GM23338 (cell line): ENCODE measurements around the gene ENTREP3.

Experiments
- EZH2 ChIP-seq: fragments of 200-600 bp; sonication (generic); IDR thresholded peaks from one replicate; pipeline ENCODE4 v1.8.0; 2017; ENCODE audit warnings: antibody characterized with exemption, mild to moderate bottlenecking, low read depth; ENCODE audit not compliant: unreplicated experiment
- JUNB ChIP-seq: IDR thresholded peaks from one replicate; pipeline ENCODE4 v1.6.1; 2016; ENCODE audit warnings: antibody characterized with exemption; ENCODE audit not compliant: unreplicated experiment
- POLR2AphosphoS5 ChIP-seq: IDR thresholded peaks from 2 replicates; pipeline ENCODE4 v1.6.1; 2016; ENCODE audit warnings: antibody characterized with exemption, low read depth
- ZNF462 ChIP-seq: fragments of 250-450 bp; sonication (Bioruptor Pico); IDR thresholded peaks from 2 replicates; pipeline ENCODE4 v1.5.0; 2020; ENCODE audit warnings: mild to moderate bottlenecking, moderate library complexity
- TF ChIP-seq, protein P1 (sequence below): IDR thresholded peaks from one replicate; pipeline ENCODE4 v1.6.1; 2018; ENCODE audit warnings: antibody characterized with exemption; ENCODE audit not compliant: unreplicated experiment
- TF ChIP-seq, protein P2 (sequence below), 2 experiments: fragments of 200-600 bp in 1 of 2; sonication (generic) in 1 of 2; conservative IDR thresholded peaks; 2 replicates each; pipeline versions ENCODE4 v1.5.1 to v1.6.1; 2016 to 2017; ENCODE audit warnings: antibody characterized with exemption in 2 of 2, low read depth in 2 of 2, mild to moderate bottlenecking in 2 of 2, moderate library complexity in 1 of 2

DNA sequence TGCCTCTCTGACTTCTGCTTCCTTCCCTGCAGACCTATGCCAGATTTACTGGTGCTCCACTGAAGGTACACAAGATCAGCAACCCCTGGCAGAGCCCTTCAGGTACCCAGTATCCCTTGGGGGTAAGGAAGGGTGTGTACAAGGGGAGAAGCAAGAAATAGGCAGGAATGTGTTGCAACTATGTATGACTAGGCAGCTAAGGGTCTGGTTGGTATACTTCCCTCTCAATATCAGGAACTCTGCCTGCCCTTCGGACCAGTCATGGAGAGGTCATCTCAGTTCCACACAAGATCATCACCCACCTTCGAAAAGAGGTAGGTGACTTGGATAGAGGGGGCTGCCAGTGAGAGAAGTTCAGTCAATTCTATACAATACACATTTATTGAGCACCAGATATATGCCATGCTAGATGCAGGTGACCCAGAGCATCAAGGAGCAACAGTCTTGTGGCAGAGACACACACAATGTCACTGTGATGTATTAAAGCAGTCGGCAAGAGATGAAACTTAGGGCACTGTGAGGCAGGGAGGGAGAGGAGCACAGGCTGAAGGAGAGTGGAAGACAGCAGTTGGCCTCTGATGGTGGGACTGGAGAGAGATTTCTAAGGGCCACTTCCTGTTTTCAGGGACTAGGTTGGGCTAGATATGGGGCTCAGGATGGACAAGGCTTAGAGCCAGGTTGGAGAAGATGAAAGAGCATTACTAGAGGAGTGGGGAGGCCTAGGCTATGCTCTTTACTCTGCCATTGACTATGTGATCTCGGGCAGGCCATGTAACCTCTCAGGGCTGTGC is 44.8 kb downstream of the ENTREP3 start:
- TF ChIP-seq, protein P1, sequence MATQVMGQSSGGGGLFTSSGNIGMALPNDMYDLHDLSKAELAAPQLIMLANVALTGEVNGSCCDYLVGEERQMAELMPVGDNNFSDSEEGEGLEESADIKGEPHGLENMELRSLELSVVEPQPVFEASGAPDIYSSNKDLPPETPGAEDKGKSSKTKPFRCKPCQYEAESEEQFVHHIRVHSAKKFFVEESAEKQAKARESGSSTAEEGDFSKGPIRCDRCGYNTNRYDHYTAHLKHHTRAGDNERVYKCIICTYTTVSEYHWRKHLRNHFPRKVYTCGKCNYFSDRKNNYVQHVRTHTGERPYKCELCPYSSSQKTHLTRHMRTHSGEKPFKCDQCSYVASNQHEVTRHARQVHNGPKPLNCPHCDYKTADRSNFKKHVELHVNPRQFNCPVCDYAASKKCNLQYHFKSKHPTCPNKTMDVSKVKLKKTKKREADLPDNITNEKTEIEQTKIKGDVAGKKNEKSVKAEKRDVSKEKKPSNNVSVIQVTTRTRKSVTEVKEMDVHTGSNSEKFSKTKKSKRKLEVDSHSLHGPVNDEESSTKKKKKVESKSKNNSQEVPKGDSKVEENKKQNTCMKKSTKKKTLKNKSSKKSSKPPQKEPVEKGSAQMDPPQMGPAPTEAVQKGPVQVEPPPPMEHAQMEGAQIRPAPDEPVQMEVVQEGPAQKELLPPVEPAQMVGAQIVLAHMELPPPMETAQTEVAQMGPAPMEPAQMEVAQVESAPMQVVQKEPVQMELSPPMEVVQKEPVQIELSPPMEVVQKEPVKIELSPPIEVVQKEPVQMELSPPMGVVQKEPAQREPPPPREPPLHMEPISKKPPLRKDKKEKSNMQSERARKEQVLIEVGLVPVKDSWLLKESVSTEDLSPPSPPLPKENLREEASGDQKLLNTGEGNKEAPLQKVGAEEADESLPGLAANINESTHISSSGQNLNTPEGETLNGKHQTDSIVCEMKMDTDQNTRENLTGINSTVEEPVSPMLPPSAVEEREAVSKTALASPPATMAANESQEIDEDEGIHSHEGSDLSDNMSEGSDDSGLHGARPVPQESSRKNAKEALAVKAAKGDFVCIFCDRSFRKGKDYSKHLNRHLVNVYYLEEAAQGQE: no peak
- TF ChIP-seq, protein P2, sequence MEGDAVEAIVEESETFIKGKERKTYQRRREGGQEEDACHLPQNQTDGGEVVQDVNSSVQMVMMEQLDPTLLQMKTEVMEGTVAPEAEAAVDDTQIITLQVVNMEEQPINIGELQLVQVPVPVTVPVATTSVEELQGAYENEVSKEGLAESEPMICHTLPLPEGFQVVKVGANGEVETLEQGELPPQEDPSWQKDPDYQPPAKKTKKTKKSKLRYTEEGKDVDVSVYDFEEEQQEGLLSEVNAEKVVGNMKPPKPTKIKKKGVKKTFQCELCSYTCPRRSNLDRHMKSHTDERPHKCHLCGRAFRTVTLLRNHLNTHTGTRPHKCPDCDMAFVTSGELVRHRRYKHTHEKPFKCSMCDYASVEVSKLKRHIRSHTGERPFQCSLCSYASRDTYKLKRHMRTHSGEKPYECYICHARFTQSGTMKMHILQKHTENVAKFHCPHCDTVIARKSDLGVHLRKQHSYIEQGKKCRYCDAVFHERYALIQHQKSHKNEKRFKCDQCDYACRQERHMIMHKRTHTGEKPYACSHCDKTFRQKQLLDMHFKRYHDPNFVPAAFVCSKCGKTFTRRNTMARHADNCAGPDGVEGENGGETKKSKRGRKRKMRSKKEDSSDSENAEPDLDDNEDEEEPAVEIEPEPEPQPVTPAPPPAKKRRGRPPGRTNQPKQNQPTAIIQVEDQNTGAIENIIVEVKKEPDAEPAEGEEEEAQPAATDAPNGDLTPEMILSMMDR (conservative IDR thresholded peaks at IDR 0.05; ENCODE audit: low read depth in 2 of 2): no peak
- TF ChIP-seq ZNF462: no peak
- no peak for TF ChIP-seq POLR2AphosphoS5
- no peak for TF ChIP-seq EZH2
- TF ChIP-seq JUNB: no peak
